Right atrium auricular region (tissue), 2 donors: ENCODE results near the gene GALNS. TPM values are rescaled to one million over a fixed set of nuclear protein-coding genes. Genes with fewer than 3 reads are reported as not detected.
"Not testable (repeated sequence)": the region's sequence is repeated elsewhere in the genome, so short reads cannot be mapped to it uniquely, and the experiment has no call there.

Source experiments
- DNase-seq: peaks from one replicate; pipeline ENCODE4 v3.0.0-alpha.2; 2019; ENCODE audit warnings: low spot score
- H3K27ac ChIP-seq, 2 donors: fragments of 200-600 bp; sonication (generic); 1 replicate in 1 of 2; 2 replicates in 1 of 2; pipeline ENCODE4 v1.5.1; 2016 to 2019
- H3K27me3 ChIP-seq, 2 donors: fragments of 200-600 bp; sonication (generic); one replicate each; pipeline versions ENCODE4 v1.5.1 to v1.6.0; 2017 to 2019
- H3K36me3 ChIP-seq: fragments of 200-600 bp; sonication (generic); one replicate; pipeline ENCODE4 v1.5.1; 2016
- H3K4me1 ChIP-seq, 2 donors: fragments of 200-600 bp; sonication (generic); one replicate each; pipeline versions ENCODE4 v1.5.1 to v1.6.0; 2017 to 2019
- H3K4me3 ChIP-seq, 2 donors: fragments of 200-600 bp; sonication (generic); 1 replicate in 1 of 2; 2 replicates in 1 of 2; pipeline ENCODE4 v1.5.1; 2017 to 2019; ENCODE audit warnings: mild to moderate bottlenecking in 1 of 2, moderate library complexity in 1 of 2
- H3K9me3 ChIP-seq, 2 donors: fragments of 200-600 bp; sonication (generic); one replicate each; pipeline ENCODE4 v1.5.1; 2019
- CTCF ChIP-seq, 2 donors: fragments of 200-600 bp; sonication (generic); IDR thresholded peaks; one replicate each; pipeline ENCODE4 v1.5.1; 2019; ENCODE audit warnings: antibody characterized with exemption in 2 of 2
- total RNA-seq, 2 donors: library from RNA; depleted of rRNA; stranded (reverse); fragments of >200 nt; gene quantifications; one replicate each; pipeline ENCODE4 v1.1.0, GENCODE V29; 2016

The GALNS gene
- total RNA-seq, 2 donors from 2014 or later, result 12.6 to 18.8 TPM

- TF ChIP-seq CTCF (IDR thresholded peaks at IDR 0.05), result no peak
- no peaks in the 10 kb centered on the region for H3K27me3 ChIP-seq
- H3K4me3 ChIP-seq, result no peak overlapping the region
- peaks cover 5% of the 10 kb centered on the region for H3K36me3 ChIP-seq
- H3K27ac ChIP-seq, result no peak overlapping the region
- H3K9me3 ChIP-seq, result no peaks in the 10 kb centered on the region
- DNase-seq, result no peak
- no peaks in the 10 kb centered on the region for H3K4me1 ChIP-seq
Observed at GRCh38 chr16:88896238-88897070, 39.7 kb upstream of the GALNS start.

DNA sequence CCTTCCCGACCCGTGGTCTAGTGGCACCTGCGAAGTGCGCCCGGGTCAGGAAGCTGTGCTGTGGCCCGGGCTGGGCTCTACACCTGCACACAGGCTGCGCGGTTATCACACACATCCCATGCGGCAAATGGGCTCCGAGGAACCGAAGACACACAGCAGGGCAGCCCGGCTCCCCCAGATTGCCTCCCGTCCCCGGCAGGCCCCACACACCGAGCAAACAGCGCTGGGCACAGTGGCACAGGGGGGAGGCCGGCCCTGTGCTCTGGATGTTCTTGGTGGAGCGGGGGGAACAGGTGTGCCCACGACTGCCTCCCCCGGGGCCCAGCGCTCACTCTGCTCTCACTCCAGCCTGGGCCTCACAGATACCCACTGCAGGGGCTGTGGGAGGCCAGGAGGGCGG is 38.6 kb upstream of the GALNS start:
- no peaks in the 10 kb centered on the region for H3K4me1 ChIP-seq
- H3K27ac ChIP-seq, result no peak overlapping the region
- TF ChIP-seq CTCF (IDR thresholded peaks at IDR 0.05), result no peak
- H3K27me3 ChIP-seq, result no peaks in the 10 kb centered on the region
- H3K4me3 ChIP-seq, result no peak overlapping the region
- no peak for DNase-seq
- H3K36me3 ChIP-seq, result peaks cover 5% of the 10 kb centered on the region
- H3K9me3 ChIP-seq, result no peaks in the 10 kb centered on the region

DNA sequence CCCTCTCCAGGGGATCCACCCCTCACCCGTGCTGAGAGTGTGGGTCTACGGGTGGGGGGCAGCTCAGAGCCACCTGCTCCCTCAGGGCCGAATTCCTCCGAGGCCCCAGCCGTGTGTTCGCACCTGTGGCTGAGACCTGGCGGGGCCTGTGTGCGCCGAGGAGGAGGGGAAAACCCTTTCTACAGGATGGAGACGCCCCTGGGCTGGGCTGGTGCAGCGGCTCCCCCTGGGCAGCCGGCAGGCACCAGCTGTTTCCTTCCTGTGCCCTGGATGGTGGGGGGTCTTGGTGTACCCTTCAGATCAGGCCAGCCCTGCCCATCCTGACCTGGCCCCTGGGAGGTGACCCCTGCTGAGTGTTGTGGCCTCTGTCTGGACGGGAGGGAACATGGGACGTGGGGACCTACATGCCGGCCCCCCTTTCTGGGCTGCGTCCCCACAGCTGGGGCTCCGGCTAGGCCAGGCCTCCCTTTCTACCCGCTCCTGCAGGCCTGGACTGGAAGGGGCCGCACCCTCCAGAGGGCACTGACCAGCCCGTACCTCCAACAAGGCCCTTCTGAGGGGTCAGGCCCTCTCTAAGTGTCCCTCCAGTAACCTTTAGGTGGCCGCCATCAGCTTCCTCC is 38.0 kb upstream of the GALNS start:
- Histone ChIP-seq H3K9me3 (no peaks in the 10 kb centered on the region), H3K27me3 (no peaks in the 10 kb centered on the region), H3K4me3 (no peak overlapping the region), H3K4me1 (no peaks in the 10 kb centered on the region), H3K36me3 (peaks cover 5% of the 10 kb centered on the region), H3K27ac (no peak overlapping the region)
- no peak for DNase-seq
- TF ChIP-seq CTCF (IDR thresholded peaks at IDR 0.05), result no peak

- H3K27ac ChIP-seq, H3K27me3 ChIP-seq, H3K4me3 ChIP-seq, H3K9me3 ChIP-seq, H3K4me1 ChIP-seq, DNase-seq, H3K36me3 ChIP-seq: not testable (repeated sequence)
Observed at GRCh38 chr16:88894266-88894665, 37.5 kb upstream of the GALNS start.

DNA sequence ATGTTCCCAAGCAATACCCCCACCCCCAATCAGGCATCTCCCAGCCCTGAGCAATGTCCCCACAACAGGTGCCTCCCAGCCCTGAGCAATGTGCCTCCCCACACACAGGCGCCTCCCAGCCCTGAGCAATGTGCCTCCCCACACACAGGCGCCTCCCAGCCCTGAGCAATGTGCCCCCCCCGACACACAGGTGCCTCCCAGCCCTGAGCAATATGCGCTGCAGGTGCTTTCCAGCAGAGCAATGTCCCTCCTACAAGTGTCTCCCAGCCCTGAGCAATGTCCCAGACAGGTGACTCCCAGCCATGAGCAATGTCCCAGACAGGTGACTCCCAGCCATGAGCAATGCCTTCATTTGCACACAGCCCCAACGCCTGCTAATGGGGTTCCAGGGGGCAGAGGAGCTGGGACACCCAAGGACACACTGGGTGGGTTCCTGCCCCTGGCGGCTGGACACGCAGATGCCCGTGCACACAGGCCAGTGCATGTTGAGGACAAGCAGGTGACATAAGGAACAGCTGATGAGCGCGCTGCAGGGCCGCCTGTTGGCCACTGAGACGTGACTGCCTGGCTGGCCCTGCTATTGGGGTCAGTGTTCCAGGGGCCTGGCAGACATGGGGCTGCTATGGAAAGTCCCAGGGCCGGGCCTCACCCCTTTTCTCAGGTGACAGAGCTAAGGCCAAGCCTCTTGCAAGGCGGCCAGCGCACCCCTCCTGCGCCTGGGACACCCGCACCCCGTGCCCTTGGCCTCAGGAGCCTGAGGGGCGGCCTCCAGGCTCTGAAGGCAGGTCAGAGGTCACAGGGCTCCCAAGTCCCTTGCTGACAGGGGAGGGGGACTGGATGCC is 36.6 kb upstream of the GALNS start:
- H3K4me3 ChIP-seq, result no peak overlapping the region
- no peak for TF ChIP-seq CTCF (IDR thresholded peaks at IDR 0.05)
- peaks cover 5% of the 10 kb centered on the region for H3K36me3 ChIP-seq
- H3K27me3 ChIP-seq, result no peaks in the 10 kb centered on the region
- H3K27ac ChIP-seq, result no peak overlapping the region
- peaks cover 0 to 5% of the 10 kb centered on the region in 2 donors for H3K4me1 ChIP-seq
- DNase-seq, result no peak
- H3K9me3 ChIP-seq, result no peaks in the 10 kb centered on the region

DNA sequence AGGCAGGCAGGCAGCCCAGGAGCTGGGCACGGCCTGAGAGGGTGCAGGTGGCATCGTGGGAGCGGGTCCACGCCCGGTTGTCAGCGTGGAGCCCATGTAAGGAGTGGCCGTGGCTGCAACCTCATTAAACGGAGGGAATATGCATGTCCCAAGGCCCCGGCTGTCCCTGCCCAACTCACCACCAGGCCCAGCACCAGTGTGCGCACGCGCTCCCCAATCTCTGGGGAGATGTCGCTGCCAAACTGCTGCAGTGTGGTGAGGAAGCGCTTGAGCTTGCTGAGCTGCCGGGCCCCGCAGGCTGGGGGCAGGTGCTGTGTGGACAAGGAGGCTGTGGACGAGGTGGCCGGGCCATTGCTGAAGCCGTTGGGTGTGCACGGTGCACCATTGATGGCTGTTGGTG is 35.3 kb upstream of the GALNS start:
- Histone ChIP-seq H3K36me3 (peaks cover 5% of the 10 kb centered on the region), H3K4me1 (peaks cover 0 to 17% of the 10 kb centered on the region in 2 donors), H3K27me3 (no peaks in the 10 kb centered on the region), H3K9me3 (no peaks in the 10 kb centered on the region), H3K27ac (no peak overlapping the region), H3K4me3 (no peak overlapping the region)
- DNase-seq, result no peak
- no peak for TF ChIP-seq CTCF (IDR thresholded peaks at IDR 0.05)
